IMR-90 (cell line): ENCODE data around the gene TIFAB. TPM values are rescaled to one million over a fixed set of nuclear protein-coding genes. Genes with fewer than 3 reads are reported as not detected.

Experiments
- ATAC-seq: fragments of 200-7000 bp; cut with Tn5 transposase; 2 replicates; pipeline ENCODE4 v1.9.1; 2020; ENCODE audit warnings: low read depth, mild to moderate bottlenecking, moderate library complexity
- BruUV-seq: library from RNA; stranded (reverse); fragments of 400-500 nt; replicated peaks from 2 replicates; lab custom pipeline; 2021; lab: Mats Ljungman, UMichigan
- CTCF ChIA-PET: fragments of 300-600 bp; formaldehyde crosslinking; extraction: SDS; loops from one replicate; lab custom pipeline; 2021; ENCODE audit warnings: antibody characterized with exemption; lab: Yijun Ruan, JAX
- POLR2A ChIA-PET: fragments of 300-600 bp; sonication (Branson Sonifier 250); formaldehyde crosslinking; loops from one replicate; lab custom pipeline; 2022; ENCODE audit warnings: antibody characterized with exemption; ENCODE audit not compliant: unreplicated experiment; lab: Charles Lee
- DNase-seq: peaks from one replicate; pipeline ENCODE4 v3.0.0; 2013
- H2AFZ ChIP-seq: replicated peaks from 2 replicates; pipeline ENCODE3; 2013; ENCODE audit warnings: low read length, mild to moderate bottlenecking; ENCODE audit not compliant: poor library complexity
- H2AK5ac ChIP-seq: 2 replicates; pipeline ENCODE4 v1.6.1; 2013; ENCODE audit warnings: low read depth, low read length, inconsistent platforms
- H2AK9ac ChIP-seq: replicated peaks from 2 replicates; pipeline ENCODE3; 2013; ENCODE audit warnings: mild to moderate bottlenecking, low read depth, low read length, moderate library complexity; ENCODE audit not compliant: poor library complexity
- H2BK120ac ChIP-seq: 2 replicates; pipeline ENCODE4 v1.6.1; 2013; ENCODE audit warnings: low read depth, low read length, inconsistent platforms
- H2BK15ac ChIP-seq: 3 replicates; pipeline ENCODE4 v1.6.1; 2013; ENCODE audit warnings: low read depth, low read length, inconsistent platforms
- H2BK20ac ChIP-seq: 2 replicates; pipeline ENCODE4 v1.6.1; 2013; ENCODE audit warnings: low read depth, mild to moderate bottlenecking, inconsistent platforms, low read length, moderate library complexity
- H2BK5ac ChIP-seq: 2 replicates; pipeline ENCODE4 v1.6.1; 2013; ENCODE audit warnings: mild to moderate bottlenecking, low read depth, low read length, inconsistent platforms; ENCODE audit not compliant: poor library complexity, severe bottlenecking
- H3K14ac ChIP-seq: replicated peaks from 2 replicates; pipeline ENCODE4 v1.6.1; 2013; ENCODE audit warnings: low read depth, low read length, inconsistent platforms
- H3K18ac ChIP-seq: 2 replicates; pipeline ENCODE4 v1.6.1; 2013; ENCODE audit warnings: low read depth, low read length, control low read depth
- H3K23ac ChIP-seq: 2 replicates; pipeline ENCODE4 v1.6.1; 2013; ENCODE audit warnings: low read depth, low read length, inconsistent platforms
- H3K27ac ChIP-seq: 2 replicates; pipeline ENCODE4 v1.5.1; 2013; ENCODE audit warnings: mild to moderate bottlenecking, control low read depth, low read length; ENCODE audit not compliant: insufficient read depth
- H3K27me3 ChIP-seq: 2 replicates; pipeline ENCODE4 v1.6.1; 2013; ENCODE audit warnings: low read length; ENCODE audit not compliant: control insufficient read depth, insufficient read depth
- H3K36me3 ChIP-seq: 2 replicates; pipeline ENCODE4 v1.6.1; 2013; ENCODE audit warnings: low read length, mixed read lengths; ENCODE audit not compliant: control insufficient read depth, insufficient read depth
- H3K4ac ChIP-seq: 2 replicates; pipeline ENCODE4 v1.6.1; 2013; ENCODE audit warnings: low read depth, low read length, inconsistent platforms
- H3K4me1 ChIP-seq: 2 replicates; pipeline ENCODE4 v1.6.1; 2013; ENCODE audit warnings: low read length, mixed read lengths; ENCODE audit not compliant: control insufficient read depth, insufficient read depth
- H3K4me2 ChIP-seq: 2 replicates; pipeline ENCODE4 v1.6.1; 2013; ENCODE audit warnings: low read depth, mild to moderate bottlenecking, control low read depth, low read length, moderate library complexity
- H3K4me3 ChIP-seq: 2 replicates; pipeline ENCODE4 v1.5.1; 2013; ENCODE audit warnings: low read depth, mild to moderate bottlenecking, control low read depth, low read length, moderate library complexity; ENCODE audit not compliant: insufficient read depth
- H3K56ac ChIP-seq: 2 replicates; pipeline ENCODE4 v1.6.1; 2013; ENCODE audit warnings: low read length, inconsistent platforms; ENCODE audit not compliant: insufficient read depth; ENCODE audit errors: extremely low read depth
- H3K79me1 ChIP-seq, 2 experiments: 2 replicates each; pipeline ENCODE4 v1.6.1; 2013; ENCODE audit warnings: low read length in 2 of 2, inconsistent platforms in 1 of 2, low read depth in 1 of 2
- H3K9ac ChIP-seq: 2 replicates; pipeline ENCODE4 v1.6.1; 2013; ENCODE audit warnings: low read depth, low read length, control low read depth
- H3K9me1 ChIP-seq: 2 replicates; pipeline ENCODE4 v1.6.1; 2013; ENCODE audit warnings: low read length, inconsistent platforms; ENCODE audit not compliant: insufficient read depth
- H3K9me3 ChIP-seq: 2 replicates; pipeline ENCODE4 v1.6.1; 2013; ENCODE audit warnings: low read length; ENCODE audit not compliant: control insufficient read depth, insufficient read depth
- H4K20me1 ChIP-seq: 2 replicates; pipeline ENCODE4 v1.6.1; 2013; ENCODE audit warnings: low read length, inconsistent platforms; ENCODE audit not compliant: insufficient read depth
- H4K5ac ChIP-seq: 2 replicates; pipeline ENCODE4 v1.6.1; 2013; ENCODE audit warnings: mild to moderate bottlenecking, low read depth, low read length, control low read depth
- H4K8ac ChIP-seq, 2 experiments: 2 replicates each; pipeline ENCODE4 v1.6.1; 2013; ENCODE audit warnings: low read depth in 2 of 2, low read length in 2 of 2, control low read depth in 1 of 2, inconsistent platforms in 1 of 2
- H4K91ac ChIP-seq: 2 replicates; pipeline ENCODE4 v1.6.1; 2013; ENCODE audit warnings: low read depth, low read length, inconsistent platforms; ENCODE audit not compliant: insufficient read depth
- BHLHE40 ChIP-seq: fragments of 150-350 bp; IDR thresholded peaks from 2 replicates; pipeline ENCODE4 v1.6.1; 2016; ENCODE audit warnings: mild to moderate bottlenecking, low read depth, low read length
- CEBPB ChIP-seq: IDR thresholded peaks from 2 replicates; pipeline ENCODE4 v1.6.1; 2012; ENCODE audit warnings: low read depth, low read length, improper control_type of control experiment
- CHD1 ChIP-seq: IDR thresholded peaks from 2 replicates; pipeline ENCODE4 v1.6.1; 2012; ENCODE audit warnings: low read depth, low read length, improper control_type of control experiment
- FOS ChIP-seq: fragments of 150-350 bp; IDR thresholded peaks from 2 replicates; pipeline ENCODE4 v1.6.1; 2016; ENCODE audit warnings: low read depth, low read length
- MAZ ChIP-seq: IDR thresholded peaks from 2 replicates; pipeline ENCODE4 v1.6.1; 2012; ENCODE audit warnings: low read depth, mild to moderate bottlenecking, low read length, improper control_type of control experiment, moderate library complexity, borderline replicate concordance
- MXI1 ChIP-seq: IDR thresholded peaks from 2 replicates; pipeline ENCODE4 v1.6.1; 2012; ENCODE audit warnings: low read depth, mild to moderate bottlenecking, low read length, moderate library complexity, borderline replicate concordance
- POLR2A ChIP-seq: IDR thresholded peaks from 2 replicates; pipeline ENCODE4 v1.6.1; 2012; ENCODE audit warnings: mild to moderate bottlenecking, low read depth, low read length
- RAD21 ChIP-seq: IDR thresholded peaks from 2 replicates; pipeline ENCODE4 v1.6.1; 2012; ENCODE audit warnings: low read length, improper control_type of control experiment
- RCOR1 ChIP-seq: IDR thresholded peaks from 2 replicates; pipeline ENCODE4 v1.6.1; 2012; ENCODE audit warnings: mild to moderate bottlenecking, low read length, improper control_type of control experiment; ENCODE audit not compliant: insufficient replicate concordance
- RFX5 ChIP-seq: IDR thresholded peaks from 2 replicates; pipeline ENCODE4 v1.8.0; 2012; ENCODE audit warnings: low read depth, mild to moderate bottlenecking, low read length, moderate library complexity
- SMC3 ChIP-seq: fragments of 150-350 bp; IDR thresholded peaks from 2 replicates; pipeline ENCODE4 v1.6.1; 2016; ENCODE audit warnings: low read depth, mild to moderate bottlenecking, antibody characterized with exemption, low read length, moderate library complexity
- WGBS, 2 experiments: methylation state at CpG; one replicate each; pipeline versions ENCODE4 v1.1.5 to v1.1.7; 2013; ENCODE audit warnings: missing lambda C conversion rate in 2 of 2; ENCODE audit not compliant: insufficient read length in 1 of 2; ENCODE audit errors: extremely low coverage in 2 of 2; 5-methylcytosine and 5-hydroxymethylcytosine counted together
- dilution Hi-C: fragments of 300-500 bp; cut with HindIII; formaldehyde crosslinking; loops from one replicate; pipeline ENCODE4 v1.14.3; 2018; ENCODE audit warnings: low sequenced_read_pairs; ENCODE audit not compliant: unreplicated experiment
- in situ Hi-C: fragments of 300-500 bp; cut with MboI; formaldehyde crosslinking; loops from 3 replicates; pipeline ENCODE4 v1.14.3; 2019; ENCODE audit warnings: low sequenced_read_pairs, inconsistent platforms, mixed read lengths
- intact Hi-C: fragments of 100-400 bp; cut with micrococcal nuclease; formaldehyde crosslinking; loops from 2 replicates; pipeline ENCODE4 v1.10.0; 2022
- polyA plus RNA-seq, 3 experiments: library from polyadenylated mRNA; depleted of rRNA; stranded (reverse); fragments of >200 nt; gene quantifications; 2 replicates each; pipeline ENCODE4 v1.2.3, GENCODE V29; 2012; ENCODE audit warnings: low replicate concordance in 1 of 3
- total RNA-seq: library from RNA; depleted of rRNA; stranded (reverse); fragments of >200 nt; gene quantifications from 2 replicates; pipeline ENCODE4 v1.2.3, GENCODE V29; 2012
- TF ChIP-seq, protein P1 (sequence below): fragments of 150-350 bp; IDR thresholded peaks from 2 replicates; pipeline ENCODE4 v1.6.1; 2017; ENCODE audit warnings: mild to moderate bottlenecking, antibody characterized with exemption, low read length, low read depth

TIFAB gene
- total and polyA plus RNA-seq, 2 of the 4 experiments (the other 2 are of a cell fraction): not detected

GRCh38 chr5:135437796-135438560 is 14.2 kb downstream of the TIFAB start (continued):
- no peak for TF ChIP-seq MAZ
- TF ChIP-seq RCOR1: no peak
- TF ChIP-seq RFX5: no peak
- no peak for TF ChIP-seq BHLHE40
- TF ChIP-seq POLR2A: no peak

DNA sequence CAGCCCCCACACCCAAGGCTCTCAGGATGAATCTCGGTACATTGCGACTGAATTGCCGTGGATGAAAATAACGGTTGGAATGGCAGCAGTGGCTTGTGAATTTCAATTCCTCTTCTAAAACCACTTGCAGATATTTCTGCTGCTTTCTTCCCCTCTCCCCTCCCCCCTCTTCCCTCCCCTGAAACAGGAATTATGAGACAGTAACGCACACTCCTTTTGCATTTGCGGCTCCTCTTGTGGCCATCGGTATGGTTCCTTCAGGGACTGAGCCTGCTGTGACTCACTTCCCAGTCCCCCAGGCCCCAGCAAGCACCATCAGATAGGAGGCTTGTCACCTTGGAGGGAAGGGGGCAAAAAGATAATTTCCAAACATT is 14.7 kb downstream of the TIFAB start:
- H3K36me3 ChIP-seq: no peaks in the 10 kb centered on the region
- peak overlapping the region; percentile 26; the same call in 1 of the 2 replicates for H4K5ac ChIP-seq
- peak overlapping the region; percentile 74; the same call in 1 of the 3 replicates for H2BK15ac ChIP-seq
- peak overlapping the region; percentile 60 for H4K91ac ChIP-seq
- H3K27ac ChIP-seq: peak overlapping the region; percentile 16; the same call in 1 of the 2 replicates
- H3K23ac ChIP-seq: peak overlapping the region; percentile 79; the same call in 1 of the 2 replicates
- 0 out of 2 replicates have a peak, but pooled peaks cover 3% of the 10 kb centered on the region for H4K20me1 ChIP-seq
- no peak overlapping the region for H3K4me2 ChIP-seq
- H3K4me1 ChIP-seq: peaks cover 24% of the 10 kb centered on the region
- ATAC-seq (no peak), DNase-seq (no peak)
- ChIA-PET POLR2A (no interaction called here), CTCF (no interaction called here)
- peak overlapping the region; percentile 81 for H2BK120ac ChIP-seq
- H3K4ac ChIP-seq: peak overlapping the region; percentile 84
- peak overlapping the region; percentile 52 for H2AFZ ChIP-seq
- no CpG with 5 or more reads among the region's 7 CpGs for WGBS, 2 experiments
- no peaks in the 10 kb centered on the region for H3K27me3 ChIP-seq
- no peaks in the 10 kb centered on the region for H3K79me1 ChIP-seq
- H3K14ac ChIP-seq: peak overlapping the region; percentile 72; the same call in 1 of the 2 replicates
- dilution Hi-C loops: no loop called here
- peaks cover 17% of the 10 kb centered on the region for H3K9me1 ChIP-seq
- peak overlapping the region; percentile 57 to 62; a peak in 1 of 4 replicates for H4K8ac ChIP-seq
- H2AK5ac ChIP-seq: peak overlapping the region; percentile 74
- H3K9ac ChIP-seq: no peak overlapping the region
- peak overlapping the region; percentile 53 for H2AK9ac ChIP-seq
- no peaks in the 10 kb centered on the region for H3K9me3 ChIP-seq
- intact Hi-C loops: loop anchor here (10.0 kb wide), 1 partner anchor 233 kb away; no protein-coding TSS in a partner anchor
- H3K4me3 ChIP-seq: no peak overlapping the region
- peak overlapping the region; percentile 82 for H2BK20ac ChIP-seq
- in situ Hi-C loops: no loop called here
- no TSS peak for BruUV-seq
- peak overlapping the region; percentile 38 for H2BK5ac ChIP-seq
- peak overlapping the region; percentile 36 for H3K18ac ChIP-seq
- TF ChIP-seq, protein P1, sequence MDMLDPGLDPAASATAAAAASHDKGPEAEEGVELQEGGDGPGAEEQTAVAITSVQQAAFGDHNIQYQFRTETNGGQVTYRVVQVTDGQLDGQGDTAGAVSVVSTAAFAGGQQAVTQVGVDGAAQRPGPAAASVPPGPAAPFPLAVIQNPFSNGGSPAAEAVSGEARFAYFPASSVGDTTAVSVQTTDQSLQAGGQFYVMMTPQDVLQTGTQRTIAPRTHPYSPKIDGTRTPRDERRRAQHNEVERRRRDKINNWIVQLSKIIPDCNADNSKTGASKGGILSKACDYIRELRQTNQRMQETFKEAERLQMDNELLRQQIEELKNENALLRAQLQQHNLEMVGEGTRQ: no peak
- TF ChIP-seq SMC3 (no peak), RAD21 (no peak), MAZ (no peak), MXI1 (no peak), FOS (no peak), RCOR1 (no peak), RFX5 (no peak), CEBPB (no peak), BHLHE40 (no peak), CHD1 (no peak)
- H3K56ac ChIP-seq: no peak overlapping the region
